HG02623 (cell line): ENCODE data around the gene PABPC1L2A.
"Not testable (repeated sequence)": the region's sequence is repeated elsewhere in the genome, so short reads cannot be mapped to it uniquely, and the experiment has no call there.

ENCODE experiments used
- ATAC-seq: cut with Tn5 transposase; IDR thresholded peaks from one replicate; pipeline ENCODE4 v1.9.1; 2021; ENCODE audit warnings: moderate library complexity; ENCODE audit not compliant: unreplicated experiment

The PABPC1L2A gene

GRCh38 chrX:73079024-73079562 is at the start of gene PABPC1L2A:
Gene PABPC1L2A (minus strand): TSS chrX:73079512. CDS start chrX:73079386, 126 bp downstream.
- ATAC-seq, result not testable (repeated sequence)

DNA sequence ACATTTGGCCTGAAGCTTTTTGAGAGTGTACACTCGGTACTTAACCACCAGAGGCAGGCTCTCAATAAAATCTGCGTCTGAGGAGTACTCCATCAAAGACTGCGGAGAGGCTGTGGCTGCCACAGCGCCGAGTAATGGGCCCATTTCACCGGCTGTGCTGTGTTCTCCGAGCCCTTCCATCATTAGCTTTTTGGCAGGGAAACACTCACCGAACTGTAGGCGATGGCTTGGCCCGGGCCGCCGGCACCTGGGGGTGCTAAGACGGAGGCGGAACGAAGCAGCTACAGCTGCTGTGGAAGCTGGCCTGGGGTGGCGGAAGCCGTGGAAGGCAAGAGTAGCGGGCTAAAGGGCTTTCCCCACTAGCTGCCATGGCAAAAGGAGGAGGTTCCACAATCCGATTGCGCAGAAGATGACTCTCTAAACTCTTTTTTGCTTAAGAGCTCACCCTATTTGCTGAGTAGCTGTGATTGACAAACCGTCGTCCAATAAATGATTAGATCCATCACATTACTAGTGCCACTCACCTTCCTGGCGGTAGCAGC is 48.5 kb upstream of the PABPC1L2A start:
- no peak for ATAC-seq

DNA sequence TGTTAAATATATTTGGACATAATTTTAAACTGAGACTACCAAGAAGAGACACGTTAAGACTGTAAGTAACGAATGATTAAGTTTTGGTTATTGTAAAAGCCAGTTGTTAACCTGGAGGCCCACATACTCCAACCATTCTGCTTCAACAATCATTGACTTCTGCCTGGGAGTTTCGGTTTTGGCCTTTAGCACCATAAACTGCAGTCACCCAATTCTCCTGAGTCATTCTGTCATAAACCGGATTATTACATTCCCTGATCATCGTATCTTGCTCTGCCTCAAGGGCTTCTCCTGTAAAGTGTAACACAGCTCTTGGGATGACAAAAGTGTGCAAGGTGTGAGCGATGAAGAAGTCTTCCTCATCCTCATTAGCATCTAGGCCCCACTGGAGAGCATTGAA is 46.9 kb upstream of the PABPC1L2A start:
- ATAC-seq, result no peak

DNA sequence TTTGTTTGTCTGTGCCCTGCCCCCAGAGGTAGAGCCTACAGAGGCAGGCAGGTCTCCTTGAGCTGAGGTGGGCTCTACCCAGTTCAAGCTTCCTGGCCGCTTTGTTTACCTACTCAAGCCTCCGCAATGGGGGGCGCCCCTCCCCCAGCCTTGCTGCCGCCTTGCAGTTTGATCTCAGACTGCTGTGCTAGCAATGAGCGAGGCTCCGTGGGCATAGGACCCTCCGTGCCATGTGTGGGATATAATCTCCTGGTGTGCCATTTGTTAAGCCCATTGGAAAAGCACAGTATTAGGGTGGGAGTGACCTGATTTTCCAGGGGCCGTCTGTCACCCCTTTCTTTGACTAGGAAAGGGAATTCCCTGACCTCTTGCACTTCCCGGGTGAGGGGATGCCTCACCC is 20.2 kb upstream of the PABPC1L2A start:
- ATAC-seq, result not testable (repeated sequence)

DNA sequence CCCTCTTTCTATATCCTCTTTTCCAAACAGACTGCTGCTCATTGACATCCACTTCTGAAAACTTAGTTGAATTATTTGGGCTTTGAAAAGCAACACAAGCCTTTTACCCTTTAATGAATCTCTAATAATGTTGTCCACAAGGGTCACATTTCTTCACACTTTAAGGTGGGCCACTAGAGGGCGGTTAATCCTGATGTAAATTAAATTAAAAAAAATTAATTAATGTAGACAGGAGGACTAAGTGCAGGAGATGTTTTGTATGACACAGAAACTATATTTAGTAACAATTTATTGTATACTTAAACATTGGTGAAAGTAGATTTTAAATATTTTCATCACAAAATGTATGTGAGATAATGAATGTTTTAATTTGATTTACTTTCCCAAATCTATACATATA is 7.5 kb upstream of the PABPC1L2A start:
- not testable (repeated sequence) for ATAC-seq

DNA sequence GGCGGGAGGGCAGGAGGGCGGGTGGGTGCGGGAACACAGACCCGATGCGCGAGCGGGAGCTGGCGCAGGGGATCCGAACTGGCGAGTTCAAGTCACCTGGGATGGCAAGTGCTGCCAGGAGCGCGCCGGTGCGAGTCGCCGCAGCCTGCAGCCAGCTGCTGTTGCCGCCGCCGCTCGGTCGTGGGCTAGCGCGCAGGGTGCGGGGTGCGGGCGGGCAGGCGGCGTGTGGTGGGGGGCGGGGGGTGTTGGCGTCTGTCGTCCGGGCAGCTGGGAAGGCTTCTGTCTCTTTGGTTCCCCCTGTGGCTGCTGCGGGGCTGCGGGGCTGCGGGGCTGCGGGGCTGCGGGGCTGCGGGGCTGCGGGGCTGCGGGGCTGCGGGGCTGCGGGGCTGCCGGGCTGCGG is 572 bp upstream of the PABPC1L2A start:
- not testable (repeated sequence) for ATAC-seq

GRCh38 chrX:73078597-73078996 is 715 bp downstream of the PABPC1L2A start:
- ATAC-seq, result not testable (repeated sequence)

DNA sequence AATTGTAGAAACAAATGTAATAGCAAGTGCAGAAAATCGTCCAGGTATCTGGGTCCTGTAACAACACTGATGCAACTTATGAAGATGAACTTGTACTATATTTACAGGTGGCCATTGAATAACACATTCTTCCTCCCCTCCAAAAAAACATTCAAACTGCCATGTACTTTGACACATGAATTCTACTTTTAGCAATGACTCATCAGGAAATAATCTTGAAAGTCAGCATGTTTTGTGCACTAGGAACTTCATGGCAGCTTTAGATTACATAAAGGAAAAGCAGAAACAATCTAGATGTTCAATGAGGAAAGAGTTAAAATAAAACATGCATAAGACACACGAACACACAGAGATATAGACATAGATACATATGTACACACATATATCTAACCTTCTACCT is 2.5 kb downstream of the PABPC1L2A start:
- no peak for ATAC-seq

DNA sequence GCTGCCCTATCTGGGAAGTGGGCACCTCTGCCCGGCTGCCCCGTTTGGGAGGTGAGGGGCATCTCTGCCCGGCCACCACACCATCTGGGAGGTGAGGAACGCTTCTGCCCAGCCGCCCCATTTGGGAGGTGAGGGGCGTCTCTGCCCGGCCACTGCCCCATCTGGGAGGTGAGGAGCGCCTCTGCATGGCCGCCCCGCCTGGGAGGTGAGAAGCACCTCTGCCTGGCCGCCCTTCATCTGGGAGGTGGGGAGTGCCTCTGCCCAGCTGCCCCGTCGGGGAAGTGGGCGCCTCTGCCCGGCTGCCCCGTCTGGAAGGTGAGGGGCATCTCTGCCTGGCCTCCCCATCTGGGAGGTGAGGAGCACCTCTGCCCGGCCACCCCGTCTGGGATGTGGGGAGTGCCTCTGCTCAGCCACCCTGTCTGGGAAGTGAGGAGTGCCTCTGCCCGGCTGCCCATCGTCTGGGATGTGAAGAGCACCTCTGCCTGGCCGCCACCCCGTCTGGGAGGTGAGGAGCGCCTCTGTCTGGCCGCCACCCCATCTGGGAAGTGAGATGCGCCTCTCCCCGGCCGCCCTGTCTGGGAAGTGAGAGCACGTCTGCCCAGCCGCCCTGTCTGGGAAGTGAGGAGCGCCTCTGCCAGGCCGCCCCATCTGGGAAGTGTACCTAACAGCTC is 9.8 kb downstream of the PABPC1L2A start:
- no peak for ATAC-seq

- ATAC-seq, result no peak
Measured at GRCh38 chrX:73068467-73069364, 10.6 kb downstream of the PABPC1L2A start.

- ATAC-seq, result not testable (repeated sequence)
Measured at GRCh38 chrX:73067761-73068466, 11.4 kb downstream of the PABPC1L2A start.

DNA sequence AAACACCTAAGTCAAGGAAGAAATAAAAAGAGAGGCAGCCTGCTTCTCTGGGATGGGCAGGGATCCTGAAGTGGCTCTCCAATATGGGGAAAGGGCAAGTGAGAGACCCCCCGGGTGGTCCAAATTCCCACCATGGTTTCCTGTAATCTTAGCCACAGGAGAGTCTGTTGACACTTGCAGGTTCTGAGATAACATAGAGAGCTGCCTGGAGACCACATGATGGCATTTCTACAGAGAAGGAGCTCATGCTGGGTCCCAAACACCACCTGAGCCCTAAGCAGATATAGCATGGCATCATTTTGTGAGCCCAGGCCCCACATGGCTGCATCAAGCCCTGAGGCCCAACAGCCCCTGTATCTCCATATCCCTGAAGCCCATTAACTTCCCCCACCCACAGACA is 50.4 kb downstream of the PABPC1L2A start:
- no peak for ATAC-seq
